Activated CD4-positive, alpha-beta T cell treated with anti-CD3 and anti-CD28 coated beads for 48 hours (primary cell): Measurements from ENCODE around the gene OR4F29.
"Not testable (repeated sequence)": the region's sequence is repeated elsewhere in the genome, so short reads cannot be mapped to it uniquely, and the experiment has no call there.

Experiments
- DNase-seq: peaks from one replicate; pipeline ENCODE4 v3.0.0-alpha.2; 2020

Gene OR4F29

GRCh38 chr1:451578-451977 is at the start of gene OR4F29:
Gene OR4F29, minus strand, starts transcription at chr1:451678. Its CDS starts 0 bp downstream, at chr1:451678.
- DNase-seq = not testable (repeated sequence)
